ENCODE measurements around the gene NOXRED1. TPM values are rescaled to one million over a fixed set of nuclear protein-coding genes. Genes with fewer than 3 reads are reported as not detected.
A peak's percentile ranks its signal among the peaks of the same experiment; 100 is the strongest.

The NOXRED1 gene
- total RNA-seq, 1 donor from 2014 or later, result not detected

- no peak for DNase-seq (ENCODE audit: extremely low spot score in 2 of 2)
- Histone ChIP-seq H3K9me3 (no peaks in the 10 kb centered on the region), H3K27me3 (no peaks in the 10 kb centered on the region), H3K36me3 (peaks cover 0 to 31% of the 10 kb centered on the region in 2 donors), H3K27ac (no peak overlapping the region), H3K4me3 (peak overlapping the region in 1 of 2 donors; percentile 91), H3K4me1 (peaks cover 31% of the 10 kb centered on the region)
- intact Hi-C loops (cut with DNase I), result no loop called here
- no peak for TF ChIP-seq CTCF (IDR thresholded peaks at IDR 0.05)
- TF ChIP-seq POLR2AphosphoS5 (IDR thresholded peaks at IDR 0.05; ENCODE audit: insufficient read depth in 1 of 2, low read depth in 1 of 2), result no peak
- no peak for TF ChIP-seq POLR2A (IDR thresholded peaks at IDR 0.05)
Measured at GRCh38 chr14:77455966-77456640, 32.8 kb upstream of the NOXRED1 start.

- no peaks in the 10 kb centered on the region for H3K4me1 ChIP-seq
- intact Hi-C loops (cut with DNase I), result no loop called here
Measured at GRCh38 chr14:77442196-77442595, 18.9 kb upstream of the NOXRED1 start.

DNA sequence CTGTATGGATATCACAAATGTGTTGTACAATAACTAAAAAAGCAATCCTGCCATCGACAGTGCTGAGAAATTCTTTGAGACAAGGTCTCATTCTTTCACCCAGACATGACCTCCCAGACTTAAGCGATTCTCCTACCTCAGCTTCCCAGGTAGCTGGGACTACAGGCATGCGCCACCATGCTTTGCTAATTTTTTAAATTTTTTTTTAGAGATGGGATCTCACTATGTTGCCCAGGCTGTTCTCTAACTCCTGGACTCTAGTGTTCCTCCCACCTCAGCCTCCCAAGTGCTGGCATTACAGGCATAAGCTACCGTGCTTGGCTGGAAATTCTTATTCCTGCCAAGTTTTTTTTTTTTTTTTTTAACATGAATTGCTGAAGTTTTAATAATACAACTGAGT, 16.5 kb upstream of the NOXRED1 start:
- intact Hi-C loops (cut with DNase I), result no loop called here
- Histone ChIP-seq H3K36me3 (peaks cover 0 to 54% of the 10 kb centered on the region in 2 donors), H3K4me3 (no peak overlapping the region), H3K9me3 (no peaks in the 10 kb centered on the region), H3K27me3 (no peaks in the 10 kb centered on the region), H3K4me1 (no peaks in the 10 kb centered on the region), H3K27ac (no peak overlapping the region)
- no peak for DNase-seq (ENCODE audit: extremely low spot score in 2 of 2)
- TF ChIP-seq CTCF (IDR thresholded peaks at IDR 0.05), result no peak
- TF ChIP-seq POLR2A (IDR thresholded peaks at IDR 0.05), result no peak
- TF ChIP-seq POLR2AphosphoS5 (IDR thresholded peaks at IDR 0.05; ENCODE audit: insufficient read depth in 1 of 2, low read depth in 1 of 2), result no peak

More at GRCh38 chr14:77442196-77442595, 18.9 kb upstream of the NOXRED1 start:
- DNase-seq (ENCODE audit: extremely low spot score in 2 of 2), result no peak
- no peak for TF ChIP-seq POLR2AphosphoS5 (IDR thresholded peaks at IDR 0.05; ENCODE audit: insufficient read depth in 1 of 2, low read depth in 1 of 2)
- no peak for TF ChIP-seq CTCF (IDR thresholded peaks at IDR 0.05)
- no peak for TF ChIP-seq POLR2A (IDR thresholded peaks at IDR 0.05)
- Histone ChIP-seq H3K27ac (no peak overlapping the region), H3K9me3 (no peaks in the 10 kb centered on the region), H3K36me3 (peaks cover 0 to 36% of the 10 kb centered on the region in 2 donors), H3K27me3 (no peaks in the 10 kb centered on the region), H3K4me3 (no peak overlapping the region)

DNA sequence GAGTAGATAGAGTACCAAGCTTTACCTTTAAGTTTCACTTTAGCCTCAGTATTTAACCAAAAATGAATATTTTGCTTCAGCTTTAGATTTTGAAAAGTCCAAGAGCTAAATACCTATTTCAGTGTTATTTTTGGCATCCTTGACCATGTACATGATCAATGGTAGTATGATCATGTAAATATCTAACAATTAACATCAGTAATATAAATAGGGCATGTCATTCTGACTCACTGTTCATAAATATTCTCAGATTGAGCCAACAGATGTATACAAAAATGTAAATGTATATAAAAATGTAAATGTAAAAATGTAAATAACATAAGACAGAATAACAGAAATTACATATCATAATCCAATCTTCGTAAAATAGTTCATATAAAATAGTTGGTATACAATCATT, 15.3 kb upstream of the NOXRED1 start:
- H3K36me3 ChIP-seq, result peaks cover 0 to 62% of the 10 kb centered on the region in 2 donors
- no peak for TF ChIP-seq CTCF (IDR thresholded peaks at IDR 0.05)
- no peak overlapping the region for H3K27ac ChIP-seq
- no peak for DNase-seq (ENCODE audit: extremely low spot score in 2 of 2)
- H3K9me3 ChIP-seq, result no peaks in the 10 kb centered on the region
- H3K4me3 ChIP-seq, result no peak overlapping the region
- no peaks in the 10 kb centered on the region for H3K4me1 ChIP-seq
- no peaks in the 10 kb centered on the region for H3K27me3 ChIP-seq
- intact Hi-C loops (cut with DNase I), result no loop called here

- peaks cover 0 to 54% of the 10 kb centered on the region in 2 donors for H3K36me3 ChIP-seq
- H3K27me3 ChIP-seq, result no peaks in the 10 kb centered on the region
- intact Hi-C loops (cut with DNase I), result no loop called here
- H3K4me3 ChIP-seq, result no peak overlapping the region
- TF ChIP-seq POLR2A (IDR thresholded peaks at IDR 0.05), result no peak
- TF ChIP-seq CTCF (IDR thresholded peaks at IDR 0.05), result no peak
- no peak overlapping the region for H3K27ac ChIP-seq
- H3K4me1 ChIP-seq, result no peaks in the 10 kb centered on the region
- no peaks in the 10 kb centered on the region for H3K9me3 ChIP-seq
- no peak for DNase-seq (ENCODE audit: extremely low spot score in 2 of 2)
Measured at GRCh38 chr14:77436042-77436441, 12.7 kb upstream of the NOXRED1 start.

Measured in vagina (tissue), 2 donors.